LHCN-M2 (cell line): ENCODE results near the gene TMED5. TPM values are rescaled to one million over a fixed set of nuclear protein-coding genes. Genes with fewer than 3 reads are reported as not detected.
"Not testable (repeated sequence)": the region's sequence is repeated elsewhere in the genome, so short reads cannot be mapped to it uniquely, and the experiment has no call there.

Experiments
- DNase-seq: peaks from one replicate; pipeline ENCODE4 v3.0.0-alpha.2; 2012; ENCODE audit warnings: low read depth
- total RNA-seq: library from RNA; depleted of rRNA; stranded (reverse); fragments of >200 nt; gene quantifications from 2 replicates; pipeline ENCODE4 v1.2.3, GENCODE V29; 2014

TMED5 gene
- total RNA-seq, 1 experiment from 2014 or later = 68.7 TPM

DNA sequence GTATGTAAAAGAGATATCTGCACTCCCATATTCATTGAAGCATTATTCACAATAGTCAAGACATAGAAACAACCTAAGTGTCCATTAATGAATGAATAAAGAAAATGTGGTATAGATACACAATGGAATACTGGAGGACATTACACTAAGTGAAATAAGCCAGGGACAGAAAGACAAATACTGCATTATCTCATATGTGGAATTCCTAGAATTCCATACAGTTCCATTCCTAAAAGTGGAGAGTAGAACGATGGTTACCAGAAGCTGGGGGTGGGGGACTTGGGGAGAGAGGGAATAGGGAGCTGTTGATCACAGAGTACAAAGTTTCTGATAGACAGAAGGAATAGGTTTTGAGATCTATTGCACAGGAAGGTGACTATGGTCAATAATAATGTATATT, 7.4 kb downstream of the TMED5 start:
- DNase-seq = no peak

DNA sequence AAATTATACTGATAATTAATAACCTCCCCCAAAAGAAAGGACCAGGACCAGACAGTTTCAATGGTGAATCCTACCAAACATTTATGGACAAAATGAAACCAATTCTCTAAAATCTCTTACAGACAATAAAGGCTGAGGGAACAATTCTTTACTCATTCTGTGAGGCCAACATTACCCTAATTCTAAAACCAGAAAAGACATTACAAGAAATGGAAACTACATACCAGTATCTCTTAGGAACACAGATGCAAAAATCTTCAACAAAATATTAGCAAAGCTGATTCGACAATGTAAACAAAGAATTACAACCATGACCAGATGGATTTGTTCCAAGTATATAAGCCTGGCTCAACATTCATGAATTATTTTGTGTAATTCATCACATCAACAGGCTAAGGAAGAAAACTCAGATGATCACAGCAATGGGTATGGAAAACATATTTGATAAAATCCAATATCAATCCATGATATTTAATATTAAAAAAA, 8.6 kb downstream of the TMED5 start:
- no peak for DNase-seq

DNA sequence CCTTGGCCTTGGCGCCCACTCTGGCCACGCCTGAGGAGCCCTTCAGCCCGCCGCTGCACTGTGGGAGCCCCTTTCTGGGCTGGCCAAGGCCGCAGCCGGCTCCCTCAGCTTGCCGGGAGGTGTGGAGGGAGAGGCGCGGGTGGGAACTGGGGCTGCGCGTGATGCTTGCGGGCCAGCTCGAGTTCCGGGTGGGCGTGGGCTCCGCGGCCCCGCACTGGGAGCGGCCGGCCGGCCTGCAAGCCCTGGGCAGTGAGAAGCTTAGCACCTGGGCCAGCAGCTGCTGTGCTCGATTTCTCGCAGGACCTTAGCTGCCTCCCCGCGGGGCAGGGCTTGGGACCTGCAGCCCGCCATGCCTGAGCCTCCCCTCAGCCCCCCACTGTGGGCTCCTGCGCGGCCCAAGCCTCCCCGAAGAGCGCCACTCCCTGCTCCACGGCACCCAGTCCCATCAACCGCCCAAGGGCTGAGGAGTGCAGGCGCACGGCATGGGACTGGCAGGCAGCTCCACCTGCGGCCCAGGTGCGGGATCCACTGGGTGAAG, 10.0 kb downstream of the TMED5 start:
- not testable (repeated sequence) for DNase-seq

DNA sequence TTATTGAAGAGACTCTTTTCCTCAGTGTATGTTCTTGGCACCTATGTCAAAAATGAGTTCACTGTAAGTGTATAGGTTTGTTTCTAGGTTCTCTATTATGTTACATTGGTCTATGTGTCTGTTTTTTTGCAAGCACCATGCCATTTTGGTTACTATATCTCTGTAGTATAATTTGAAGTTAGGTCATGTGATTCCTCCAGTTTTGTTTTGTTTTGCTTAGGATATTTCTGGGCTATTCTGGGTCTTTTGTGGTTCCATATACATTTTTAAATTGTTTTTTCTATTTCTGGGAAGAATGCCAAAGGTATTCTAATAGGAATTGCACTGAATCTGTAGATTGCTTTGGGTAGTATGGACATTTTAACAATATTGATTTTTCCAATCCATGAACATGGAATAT, 13.2 kb downstream of the TMED5 start:
- no peak for DNase-seq

DNA sequence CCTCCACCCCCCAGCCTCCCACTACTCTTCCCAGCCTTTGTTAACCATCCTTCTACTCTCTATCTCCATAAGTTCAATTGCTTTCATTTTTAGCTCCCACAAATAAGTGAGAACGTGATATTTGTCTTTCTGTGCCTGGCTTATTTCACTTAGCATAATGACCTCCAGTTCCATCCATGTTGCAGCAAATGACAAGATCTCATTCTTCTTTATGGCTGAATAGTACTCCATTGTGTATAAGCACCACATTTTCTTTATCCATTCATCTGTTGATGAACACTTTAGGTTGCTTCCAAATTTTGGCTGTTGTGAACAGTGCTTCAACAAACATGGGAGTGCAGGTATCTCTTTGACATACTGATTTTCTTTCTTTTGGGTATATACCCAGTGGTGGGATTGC, 14.3 kb downstream of the TMED5 start:
- DNase-seq = not testable (repeated sequence)

DNA sequence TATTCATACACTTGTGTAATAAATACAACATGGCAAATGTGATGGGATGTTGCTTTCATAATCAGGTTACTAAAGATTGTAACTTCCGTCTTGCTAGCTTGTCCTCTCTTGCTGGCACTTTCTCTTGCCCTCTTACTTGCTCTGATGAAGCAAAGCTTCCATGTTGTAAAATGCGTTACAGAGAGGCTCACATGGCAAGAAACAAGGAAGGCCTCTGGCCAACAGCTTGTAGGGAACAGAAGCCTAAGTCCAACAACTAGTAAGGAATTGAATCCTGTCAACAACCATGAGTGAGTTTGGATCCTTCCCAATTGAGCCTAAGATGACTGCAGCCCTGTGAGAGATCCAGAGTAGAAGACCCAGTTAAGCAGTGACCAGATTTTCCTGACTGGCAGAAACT, 15.4 kb downstream of the TMED5 start:
- DNase-seq = no peak

DNA sequence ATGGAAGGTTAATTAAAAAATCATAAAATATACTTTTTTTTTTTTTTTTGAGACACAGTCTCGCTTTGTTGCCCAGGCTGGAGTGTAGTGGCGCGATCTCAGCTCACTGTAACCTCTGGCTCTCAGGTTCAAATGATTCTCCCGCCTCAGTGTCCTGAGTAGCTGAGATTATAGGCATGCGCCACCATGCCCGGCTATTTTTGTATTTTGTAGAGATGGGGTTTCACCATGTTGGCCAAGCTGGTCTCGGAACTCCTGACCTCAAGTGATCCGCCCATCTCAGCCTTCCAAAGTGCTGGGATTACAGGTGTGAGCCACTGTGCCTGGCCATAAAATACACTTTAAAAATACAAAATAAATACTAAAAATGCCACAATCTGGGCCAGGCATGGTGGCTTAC, 16.9 kb downstream of the TMED5 start:
- DNase-seq = not testable (repeated sequence)

DNA sequence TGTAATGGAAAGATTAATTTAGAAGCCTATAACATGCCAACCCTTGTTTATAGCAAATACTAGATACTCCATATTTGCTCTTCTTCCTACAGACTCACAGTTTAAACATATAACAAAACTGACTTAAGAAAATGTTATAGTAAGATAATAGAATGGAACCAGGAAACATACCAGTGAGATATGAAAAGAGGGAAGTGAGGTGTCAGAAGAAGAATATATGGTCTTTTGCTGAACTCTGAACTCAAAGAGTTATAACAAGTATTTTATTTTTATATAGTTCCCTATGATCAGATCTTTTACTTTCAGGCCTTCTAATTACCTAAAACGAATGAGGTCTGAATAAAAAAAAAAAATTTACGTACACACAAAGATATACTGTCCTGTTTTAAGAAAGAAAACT, 20.9 kb downstream of the TMED5 start:
- no peak for DNase-seq

DNA sequence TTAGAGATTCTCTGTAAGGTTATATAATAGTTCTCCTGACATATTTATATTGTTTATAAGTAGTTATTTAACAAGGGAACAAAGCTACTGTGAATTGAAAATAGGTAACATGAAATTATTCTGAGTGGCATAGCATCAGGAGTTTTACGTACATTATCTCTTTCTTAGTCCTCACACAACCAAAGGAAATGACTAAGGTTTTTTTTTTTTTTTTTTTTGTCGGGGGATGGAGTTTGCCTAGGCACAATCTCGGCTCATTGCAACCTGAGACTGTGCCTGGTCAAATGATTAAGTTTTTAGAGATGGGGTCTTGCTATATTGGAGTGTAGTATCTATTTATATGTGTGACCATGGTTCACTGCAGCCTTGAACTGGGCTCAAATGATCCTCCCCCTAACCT, 24.9 kb downstream of the TMED5 start:
- DNase-seq = no peak

DNA sequence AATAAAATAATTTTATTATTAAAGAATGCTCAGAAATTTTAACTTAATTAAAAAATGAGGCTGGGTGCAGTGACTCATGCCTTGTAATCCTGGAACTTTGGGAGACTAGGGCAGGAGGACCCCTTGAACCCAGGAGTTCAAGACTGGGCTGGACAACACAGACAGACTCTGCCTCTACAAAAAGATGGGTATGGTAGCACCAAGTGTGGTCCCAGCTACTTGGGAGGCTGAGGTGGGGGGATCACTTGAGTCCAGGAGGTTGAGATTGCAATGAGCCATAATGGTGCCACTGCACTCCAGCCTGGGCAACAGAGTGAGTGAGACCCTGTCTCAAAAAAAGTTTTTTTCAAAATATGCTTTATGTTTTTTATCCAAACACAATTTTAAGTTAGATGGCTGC, 25.3 kb downstream of the TMED5 start:
- no peak for DNase-seq

DNA sequence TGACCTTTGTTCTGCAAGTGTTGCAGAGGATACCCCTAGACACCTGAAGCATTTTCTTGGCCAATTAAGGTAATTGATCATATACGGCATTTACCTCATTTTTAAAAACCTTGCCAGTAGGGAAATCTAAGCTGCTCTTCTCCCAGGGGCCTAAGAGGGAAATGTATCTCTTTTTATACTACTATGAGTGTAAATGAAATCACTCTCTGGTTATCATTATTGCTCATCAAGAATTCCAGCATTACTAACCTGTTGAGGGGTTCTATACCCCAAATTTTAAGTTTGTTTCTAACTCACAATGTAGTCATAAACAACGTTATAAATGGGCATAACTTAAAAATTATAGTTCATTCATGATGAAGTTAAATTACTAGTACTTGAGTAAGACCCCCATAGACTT, 27.4 kb downstream of the TMED5 start:
- no peak for DNase-seq

DNA sequence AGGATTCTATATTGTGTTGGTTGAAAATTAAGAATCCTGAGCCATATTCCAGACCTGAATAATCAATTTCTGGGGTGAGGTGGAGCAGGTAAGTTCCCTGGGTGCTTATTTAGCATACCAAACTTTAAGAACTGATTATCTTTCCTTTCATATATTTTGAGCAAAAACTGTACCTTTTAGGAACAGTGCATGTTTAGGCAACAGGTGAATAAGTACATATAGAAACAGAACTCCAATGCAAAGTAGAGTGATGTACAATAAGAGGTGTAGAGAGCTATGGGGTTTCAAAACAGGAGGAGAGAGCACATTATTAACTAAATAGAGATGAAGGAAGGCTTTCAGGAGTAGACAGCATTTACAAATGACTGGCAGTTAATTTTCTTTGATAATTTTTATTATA, 28.7 kb downstream of the TMED5 start:
- DNase-seq = no peak

DNA sequence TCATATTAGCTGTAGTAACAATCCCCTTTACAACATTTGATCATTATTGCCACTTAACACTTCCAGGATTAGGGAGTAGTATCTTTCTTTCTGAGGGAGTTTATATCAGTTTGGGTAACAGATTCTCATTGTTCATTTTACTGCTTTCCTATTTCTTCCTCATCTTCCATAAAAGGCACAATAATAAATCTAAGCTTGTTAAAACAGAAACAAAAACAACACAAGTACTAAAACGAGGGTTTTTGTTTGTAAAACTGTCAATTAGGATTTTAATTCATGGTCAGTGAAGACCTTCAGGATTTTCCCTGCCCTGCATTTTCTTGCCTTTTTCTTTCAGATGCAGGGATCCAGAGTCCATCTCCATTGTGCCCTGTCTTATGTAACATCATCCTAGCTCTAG, 29.5 kb downstream of the TMED5 start:
- no peak for DNase-seq

DNA sequence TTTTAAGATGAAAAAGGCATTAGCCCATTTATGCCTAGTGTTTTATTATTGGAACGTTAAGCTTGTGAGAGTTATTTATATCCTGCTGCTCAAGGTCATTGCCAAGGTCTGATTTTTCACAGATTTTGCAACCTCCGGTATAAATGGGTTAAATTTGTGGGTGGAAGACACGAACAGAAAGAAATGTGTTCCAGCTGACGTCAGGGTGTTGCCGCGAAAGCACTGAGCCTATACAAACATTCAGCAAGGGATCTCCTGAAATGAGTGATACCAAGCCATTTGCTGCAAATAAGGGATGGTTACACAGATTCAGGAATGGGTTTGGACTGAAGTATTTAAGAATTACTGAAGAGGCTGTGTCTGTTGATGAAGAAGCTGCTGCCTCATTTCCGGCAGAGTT, 32.2 kb downstream of the TMED5 start:
- peak; percentile 40 for DNase-seq

DNA sequence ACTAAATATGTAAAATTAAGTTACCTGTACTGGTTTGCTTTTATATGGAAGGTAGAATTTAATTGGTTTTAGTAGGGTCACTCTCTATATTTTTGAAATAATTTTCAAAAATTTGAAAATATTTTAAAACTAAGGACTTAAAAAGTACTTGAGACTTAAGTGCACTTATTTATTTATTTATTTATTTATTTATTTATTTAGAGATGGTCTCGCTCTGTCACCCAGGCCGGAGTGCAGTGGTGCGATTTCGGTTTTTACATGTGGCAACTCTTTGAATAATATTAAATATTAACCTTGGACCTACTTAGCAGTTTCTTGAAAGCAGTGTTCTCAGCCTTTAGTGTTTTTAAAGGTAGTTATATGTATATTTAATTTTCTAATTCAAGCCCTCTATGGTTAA, 36.4 kb downstream of the TMED5 start:
- no peak for DNase-seq

DNA sequence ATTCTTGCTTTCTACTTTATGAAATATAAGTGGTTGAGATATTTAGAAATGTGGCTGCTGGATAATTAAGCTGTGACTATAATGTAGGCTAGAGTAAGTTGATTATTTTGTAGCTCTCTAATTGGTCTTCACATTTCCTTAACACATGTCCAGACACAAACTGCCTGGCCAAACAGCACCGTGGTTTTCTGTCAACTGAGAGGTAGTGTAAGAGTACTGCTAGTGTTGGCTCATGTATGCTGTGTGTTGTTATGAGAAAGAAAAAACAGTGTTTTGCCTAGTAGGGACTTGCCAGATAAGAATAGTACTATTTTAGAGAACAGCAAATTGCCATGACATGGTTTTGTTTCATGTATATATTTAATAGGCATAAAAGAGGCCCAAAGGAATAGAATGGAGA, 37.1 kb downstream of the TMED5 start:
- DNase-seq = no peak

DNA sequence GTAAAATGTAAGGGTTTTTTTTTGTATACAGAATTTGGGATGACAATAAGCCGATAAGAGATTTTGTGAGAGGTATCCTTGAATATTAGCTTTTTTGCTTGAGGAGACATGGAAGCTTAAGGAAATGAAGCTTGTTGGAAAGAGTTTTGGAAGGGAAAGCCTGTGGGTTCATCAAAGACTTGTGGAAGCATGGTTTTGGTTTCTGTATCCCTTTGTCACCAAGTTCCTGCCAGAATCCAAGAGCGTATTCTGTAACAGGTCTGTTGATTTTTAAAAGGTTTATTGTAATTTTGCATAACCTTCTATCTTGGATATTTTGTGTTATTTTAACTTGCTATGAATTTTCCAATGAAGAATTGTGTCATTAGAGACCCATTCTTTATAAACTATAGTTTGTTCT, 38.1 kb downstream of the TMED5 start:
- no peak for DNase-seq

DNA sequence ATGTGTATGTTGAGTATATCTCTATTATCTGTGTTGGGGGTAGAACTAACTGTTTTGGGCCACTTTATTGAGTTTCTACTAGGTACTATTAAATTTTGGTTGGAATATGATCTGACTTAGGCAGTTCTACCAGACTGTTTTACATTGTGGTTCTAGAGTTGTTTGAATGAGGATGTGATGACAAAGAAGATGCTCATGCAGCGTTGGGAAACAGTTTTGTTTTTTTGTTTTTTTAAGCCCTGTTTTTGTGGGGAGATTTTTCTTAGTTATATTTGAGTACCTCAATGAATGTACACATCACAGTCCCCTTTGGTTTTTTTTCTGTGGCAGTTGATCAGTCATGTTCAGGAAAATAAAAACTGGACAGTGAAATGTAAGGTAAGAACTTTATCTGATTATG, 40.1 kb downstream of the TMED5 start:
- DNase-seq = peak; percentile 60

DNA sequence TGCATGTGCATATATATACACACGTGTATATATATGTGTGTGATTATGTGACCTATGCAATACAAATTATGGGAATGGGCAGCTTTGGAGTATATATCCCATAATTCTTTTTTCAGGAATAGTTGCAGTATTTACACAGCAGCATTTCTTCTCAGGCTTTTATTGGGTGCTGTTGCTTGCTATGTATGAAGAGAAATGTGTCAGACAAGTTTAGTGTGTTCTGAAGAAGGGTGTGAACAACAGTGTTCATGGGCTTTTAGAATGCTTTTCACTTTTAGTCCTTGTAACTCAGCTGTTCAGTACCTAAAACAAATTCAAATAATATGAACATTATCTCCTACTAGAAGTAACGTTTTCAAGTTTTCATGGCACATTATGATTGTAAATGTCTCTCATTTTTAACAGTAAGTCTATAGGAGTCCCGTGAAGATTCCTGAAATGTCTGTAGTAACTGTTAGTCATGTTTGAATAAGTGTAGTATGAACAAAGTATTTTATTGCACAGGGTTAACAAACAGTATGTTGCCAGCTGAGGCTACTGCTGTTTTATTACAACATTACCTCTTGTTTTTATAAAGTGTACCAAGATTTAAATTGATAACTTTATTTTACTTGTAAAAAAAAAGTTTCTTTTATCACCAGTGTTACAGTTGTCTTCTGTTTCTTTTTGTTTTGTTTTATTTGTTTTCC, 42.5 kb downstream of the TMED5 start:
- no peak for DNase-seq

DNA sequence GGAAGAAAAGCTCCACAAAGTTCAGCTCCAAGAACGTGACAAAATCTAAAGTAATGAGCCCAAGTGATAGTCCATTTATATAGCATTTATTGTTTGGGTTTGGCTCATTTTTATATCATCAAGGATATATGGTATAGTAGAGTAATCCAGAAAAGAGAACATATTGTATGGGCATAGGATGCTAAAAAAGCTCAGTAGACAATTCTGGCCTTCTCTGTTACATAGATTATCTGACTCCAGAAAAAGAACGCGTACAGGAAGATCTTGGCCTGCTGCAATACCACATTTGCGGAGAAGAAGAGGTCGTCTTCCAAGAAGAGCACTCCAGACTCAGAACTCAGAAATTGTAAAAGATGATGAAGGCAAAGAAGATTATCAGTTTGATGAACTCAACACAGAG, 43.8 kb downstream of the TMED5 start:
- no peak for DNase-seq

DNA sequence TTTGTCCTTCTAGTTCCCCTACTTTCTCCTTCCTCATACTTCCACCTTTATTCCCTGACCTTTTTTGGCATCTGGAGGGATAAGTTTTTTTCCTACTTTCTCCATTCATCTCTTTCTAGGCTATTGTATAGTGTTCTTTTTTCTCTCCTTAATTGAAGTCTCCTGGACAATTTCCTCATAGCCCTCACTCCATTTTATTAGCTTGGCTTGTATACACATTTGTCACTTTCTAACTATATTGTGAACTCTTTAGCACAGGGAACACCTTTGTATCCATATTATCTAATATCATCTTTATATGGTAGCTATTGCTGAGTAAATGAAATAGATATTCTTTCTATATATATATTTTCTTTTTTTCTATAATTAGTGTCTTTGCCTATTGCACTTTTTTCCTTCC, 47.6 kb downstream of the TMED5 start:
- no peak for DNase-seq

DNA sequence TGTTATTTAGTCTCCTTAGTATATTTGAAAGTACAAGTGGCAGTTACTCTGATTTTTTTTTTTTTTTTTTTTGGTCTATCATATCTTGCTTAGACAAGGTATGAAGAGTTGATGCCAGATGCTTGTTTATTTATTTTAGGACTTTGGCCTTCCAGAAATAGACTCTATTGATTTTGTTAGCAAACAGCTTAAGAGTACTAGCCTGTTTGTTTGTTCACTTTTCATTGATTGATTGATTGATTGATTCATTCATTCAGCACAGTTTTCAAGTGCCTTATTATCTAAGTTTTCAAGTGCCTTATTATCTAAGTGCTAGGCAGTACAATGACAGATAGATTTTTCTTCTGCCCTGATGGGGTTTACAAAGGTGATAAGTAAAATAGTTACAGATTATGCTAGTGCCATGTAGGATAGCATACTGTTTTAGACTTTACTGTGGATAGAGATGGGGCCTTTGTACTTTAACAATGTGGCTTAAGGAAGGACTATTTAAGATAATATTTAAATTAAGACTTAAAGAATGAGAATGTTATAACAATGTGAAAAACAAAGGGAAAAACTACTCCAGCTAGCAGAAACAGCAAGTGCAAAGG, 50.6 kb downstream of the TMED5 start:
- no peak for DNase-seq
